Activated CD8-positive, alpha-beta memory T cell treated with anti-CD3 and anti-CD28 coated beads, Interleukin-2, amount 50 U/mL, for 24 hours (primary cell): Measurements from ENCODE around the gene ANKRD29.

Experiments used
- DNase-seq: peaks from one replicate; pipeline ENCODE4 v3.0.0-alpha.2; 2020; ENCODE audit errors: extremely low read depth

The ANKRD29 gene

DNA sequence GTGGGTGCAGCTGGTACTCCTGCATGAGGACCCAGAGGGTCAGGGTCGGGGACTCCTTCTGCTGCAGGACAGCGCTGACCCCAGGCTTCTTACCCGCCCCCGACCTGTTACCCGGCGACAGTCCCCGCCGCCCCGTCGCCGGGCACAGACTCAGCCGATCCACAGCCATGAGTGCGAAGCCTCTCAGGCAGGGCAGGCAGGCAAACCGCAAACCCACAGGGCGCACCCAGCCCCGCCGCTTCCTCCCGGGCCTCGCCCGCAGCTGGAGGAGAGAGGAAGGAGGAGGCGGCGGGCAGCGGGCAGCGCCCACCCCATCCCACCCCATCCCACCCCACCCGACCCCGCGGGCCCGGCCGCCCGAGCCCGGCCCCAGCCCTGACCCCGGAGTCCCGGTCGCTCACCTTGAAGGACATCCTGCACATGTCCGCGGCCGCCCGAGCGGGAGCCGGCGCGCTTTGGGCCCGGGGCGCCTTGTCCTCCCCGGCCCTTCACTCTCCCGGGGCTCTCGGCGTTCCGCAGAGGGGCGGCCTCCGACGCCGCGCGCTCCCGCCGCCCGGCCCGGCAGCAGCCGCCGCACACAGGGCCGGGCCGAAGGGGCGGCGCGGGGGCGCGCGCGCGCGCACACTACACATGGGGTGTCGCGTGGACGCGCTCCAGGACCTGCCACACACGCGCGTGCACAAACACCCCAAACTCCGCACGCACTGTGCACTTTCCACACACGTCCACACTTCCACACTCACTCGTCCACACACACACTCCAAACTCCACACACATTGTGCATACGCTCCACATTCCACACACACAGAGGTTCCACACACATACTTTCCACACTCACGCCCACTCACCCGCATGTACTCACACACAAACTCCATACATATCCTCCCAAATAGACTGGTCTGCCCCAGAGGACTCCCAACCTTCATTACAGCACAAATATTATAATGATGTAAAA, at the start of gene ANKRD29:
Gene ANKRD29 (minus strand): TSS at position 603 of the 955 bp plus-strand sequence. CDS start 181 bp downstream, at position 422.
- no peak for DNase-seq

DNA sequence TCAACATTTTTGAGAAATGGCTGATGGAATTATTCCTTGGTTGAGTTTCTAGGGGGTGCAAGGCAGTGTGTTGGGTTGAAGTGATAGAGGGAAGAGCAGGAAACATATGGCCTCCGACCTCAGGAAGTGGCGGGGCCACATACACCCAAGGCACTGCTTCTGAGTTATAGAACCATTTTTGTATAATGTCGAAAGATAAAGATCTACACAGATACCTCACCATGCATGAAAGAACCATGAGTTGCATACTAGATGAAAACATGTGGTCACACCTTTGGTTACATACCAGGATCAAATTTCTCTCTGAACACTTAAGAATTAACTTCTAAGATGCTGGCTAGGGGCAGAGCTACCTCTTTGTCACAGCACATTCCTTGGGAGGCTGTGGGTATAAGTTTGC, 49.7 kb upstream of the ANKRD29 start:
- no peak for DNase-seq

- DNase-seq = no peak
These were observed 48.7 kb upstream of the ANKRD29 start for GRCh38 chr18:23711426-23711825.

DNA sequence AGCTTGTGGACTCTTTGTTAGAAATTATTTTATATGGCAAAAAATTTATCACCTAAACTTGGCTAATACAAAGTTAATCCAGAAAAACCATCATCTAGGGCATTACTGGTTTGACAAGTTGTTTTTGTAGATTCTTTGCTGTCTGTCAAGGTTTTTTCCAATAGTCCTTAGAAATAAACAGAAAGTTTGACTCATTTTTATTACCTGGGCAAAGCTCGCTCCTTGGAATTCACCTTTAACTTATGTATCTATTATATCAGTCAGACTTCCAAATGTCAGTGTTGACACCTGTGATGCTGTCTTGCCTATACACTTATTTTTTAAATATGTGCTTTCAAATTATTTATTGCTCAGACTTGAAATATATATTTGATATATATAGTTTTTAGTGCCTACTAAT, 48.2 kb upstream of the ANKRD29 start:
- DNase-seq = no peak

GRCh38 chr18:23710068-23710527, 47.4 kb upstream of the ANKRD29 start:
- DNase-seq = no peak

GRCh38 chr18:23706971-23707640, 44.4 kb upstream of the ANKRD29 start:
- DNase-seq = no peak

DNA sequence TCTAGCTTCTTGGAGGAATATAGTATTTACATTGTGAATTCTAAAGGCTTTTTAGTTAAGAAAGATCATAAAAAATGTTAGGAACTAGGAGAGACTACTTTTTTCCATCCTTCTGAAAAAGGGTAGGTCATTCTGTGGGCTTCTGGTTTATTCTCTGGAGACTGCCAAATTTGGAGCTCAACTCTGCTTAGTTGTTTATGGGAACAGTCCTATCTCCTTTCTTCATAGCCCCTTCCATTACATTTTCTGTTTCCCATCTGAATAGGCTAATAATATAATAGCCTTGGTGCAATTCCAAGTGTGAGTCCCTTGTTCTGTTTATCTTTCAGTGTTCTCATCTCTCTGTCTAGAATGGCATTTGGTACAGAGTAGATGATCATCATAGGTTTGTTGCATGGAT, 42.1 kb upstream of the ANKRD29 start:
- DNase-seq = no peak

- DNase-seq = no peak
These were observed 41.3 kb upstream of the ANKRD29 start for GRCh38 chr18:23703987-23704384.

- no peak for DNase-seq
These were observed 40.6 kb upstream of the ANKRD29 start for GRCh38 chr18:23703057-23703986.

GRCh38 chr18:23702606-23703005, 39.9 kb upstream of the ANKRD29 start:
- no peak for DNase-seq

- no peak for DNase-seq
These were observed 38.9 kb upstream of the ANKRD29 start for GRCh38 chr18:23701544-23702064.

DNA sequence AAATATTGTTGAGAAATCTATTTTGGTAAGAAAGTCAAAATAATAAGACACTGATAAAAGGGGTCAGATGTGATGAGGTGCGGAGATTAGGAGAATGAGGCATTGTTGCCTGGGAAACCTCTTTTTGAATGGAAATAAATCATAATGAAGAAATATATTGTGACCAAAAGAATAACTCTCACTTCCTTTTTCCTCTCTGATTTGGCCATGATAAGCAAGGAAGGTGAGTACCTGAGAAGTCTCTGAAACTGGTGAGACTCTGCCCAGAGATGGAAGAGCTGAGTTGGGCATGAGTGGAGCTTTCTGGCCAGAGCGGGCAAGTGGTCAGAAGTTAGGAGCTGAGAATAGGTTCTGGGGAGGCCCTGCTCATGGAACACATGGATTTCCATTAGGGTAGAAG, 38.3 kb upstream of the ANKRD29 start:
- no peak for DNase-seq

GRCh38 chr18:23694637-23695430, 32.1 kb upstream of the ANKRD29 start:
- DNase-seq = no peak

DNA sequence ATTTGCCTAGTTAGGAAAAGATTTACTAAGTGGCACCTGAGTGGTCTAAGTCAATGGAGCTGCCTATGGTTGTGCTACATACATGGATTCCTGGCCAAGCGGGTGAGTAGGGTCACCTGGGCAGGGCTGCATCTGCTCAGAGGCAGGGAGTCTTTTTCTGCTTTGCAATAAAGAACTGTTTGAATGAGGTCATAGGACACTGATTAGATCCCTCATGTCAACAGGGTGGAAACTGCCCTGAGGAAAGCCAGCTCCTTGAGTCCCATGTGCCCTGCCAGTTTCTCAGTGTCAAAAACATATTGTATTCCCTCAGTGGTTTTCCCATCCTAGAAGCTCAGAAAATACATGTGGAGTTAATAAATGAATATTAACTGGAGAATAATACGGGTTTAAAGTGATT, 31.1 kb upstream of the ANKRD29 start:
- no peak for DNase-seq

- no peak for DNase-seq
These were observed 27.9 kb upstream of the ANKRD29 start for GRCh38 chr18:23690505-23691068.

DNA sequence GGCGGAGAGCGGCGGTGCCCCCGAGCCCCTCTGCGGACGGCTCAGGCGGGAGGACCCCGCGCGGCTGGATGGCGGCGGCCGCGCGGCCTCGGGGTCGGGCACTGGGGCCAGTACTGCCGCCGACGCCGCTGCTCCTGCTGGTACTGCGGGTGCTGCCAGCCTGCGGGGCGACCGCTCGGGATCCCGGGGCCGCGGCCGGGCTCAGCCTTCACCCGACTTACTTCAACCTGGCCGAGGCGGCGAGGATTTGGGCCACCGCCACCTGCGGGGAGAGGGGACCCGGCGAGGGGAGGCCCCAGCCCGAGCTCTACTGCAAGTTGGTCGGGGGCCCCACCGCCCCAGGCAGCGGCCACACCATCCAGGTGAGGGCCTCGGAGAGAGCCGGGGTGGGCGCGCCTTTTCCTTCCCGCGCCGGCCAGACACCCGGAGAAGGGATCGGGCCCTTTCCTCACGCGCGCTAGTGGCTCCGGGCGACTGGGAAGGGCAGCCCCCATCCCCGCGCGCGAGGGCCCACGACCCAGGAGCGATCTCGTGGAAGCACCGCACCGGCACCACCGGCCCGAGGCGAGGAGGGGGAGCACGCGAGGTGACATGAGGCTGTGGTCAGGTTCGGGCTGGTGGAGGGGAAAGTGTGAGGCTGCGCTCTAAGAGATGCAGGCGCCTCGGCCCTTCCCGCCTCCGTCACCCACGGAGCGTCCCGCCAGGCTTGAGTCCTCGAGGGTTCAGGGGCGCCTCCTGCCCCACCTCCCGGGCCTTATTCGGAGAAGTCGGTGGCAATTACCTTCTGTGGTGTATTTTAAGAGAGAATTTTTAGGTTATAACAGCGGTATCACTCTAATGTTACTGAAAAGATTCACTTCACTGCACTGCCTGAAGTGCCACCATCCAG, 27.1 kb upstream of the ANKRD29 start:
- DNase-seq = no peak

GRCh38 chr18:23689031-23689615, 26.4 kb upstream of the ANKRD29 start, which contains the start of gene LAMA3:
Gene LAMA3, plus strand, starts transcription at chr18:23689453. Its CDS starts 231 bp downstream, at chr18:23689684.
- DNase-seq = no peak

DNA sequence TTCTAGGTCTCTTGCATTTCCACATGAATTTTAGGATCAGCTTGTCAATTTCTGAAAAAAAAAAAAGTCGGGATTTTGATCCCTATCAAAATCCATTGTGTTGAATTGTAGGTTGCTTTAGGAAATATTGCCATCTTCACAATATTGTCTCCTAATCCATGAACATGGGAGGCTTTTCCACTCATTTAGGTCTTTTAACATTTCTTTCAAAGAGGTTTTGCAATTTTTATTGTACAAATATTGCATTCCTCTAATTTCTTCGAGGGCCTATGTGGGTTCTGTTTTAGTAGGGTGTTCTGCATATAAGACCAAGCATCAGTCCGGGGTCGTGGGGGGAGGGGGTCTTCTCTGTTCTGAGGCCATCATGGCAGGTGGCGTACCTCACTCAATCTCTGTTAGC, 25.8 kb upstream of the ANKRD29 start:
- no peak for DNase-seq
